Measurements from ENCODE around the gene ANKRD40CL. TPM values are rescaled to one million over a fixed set of nuclear protein-coding genes. Genes with fewer than 3 reads are reported as not detected.
"Not testable (repeated sequence)": the region's sequence is repeated elsewhere in the genome, so short reads cannot be mapped to it uniquely, and the experiment has no call there.

The ANKRD40CL gene
- total RNA-seq, 1 experiment from 2014 or later: not detected

DNA sequence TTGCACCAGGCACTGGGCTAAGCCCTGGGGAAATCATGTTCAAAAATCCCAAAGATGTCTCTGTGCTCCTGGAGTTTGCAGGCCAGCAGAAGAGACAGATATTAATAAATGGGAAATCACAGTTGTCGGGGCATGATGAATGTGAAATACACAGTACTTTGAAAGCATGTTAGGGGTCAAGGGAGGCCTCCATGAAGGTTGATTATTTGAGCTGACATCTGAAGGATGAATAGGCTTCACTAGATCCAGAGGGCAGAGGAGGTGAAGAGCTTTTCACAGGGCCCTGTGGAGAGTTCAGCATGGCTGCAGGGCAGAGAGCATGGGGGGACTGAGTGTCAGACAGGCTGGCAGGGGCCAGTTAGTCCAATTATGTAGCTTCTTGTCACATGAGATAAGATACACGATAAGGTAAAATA is 2.6 kb downstream of the ANKRD40CL start:
- no peak for DNase-seq (ENCODE audit: extremely low read depth, low read depth)

DNA sequence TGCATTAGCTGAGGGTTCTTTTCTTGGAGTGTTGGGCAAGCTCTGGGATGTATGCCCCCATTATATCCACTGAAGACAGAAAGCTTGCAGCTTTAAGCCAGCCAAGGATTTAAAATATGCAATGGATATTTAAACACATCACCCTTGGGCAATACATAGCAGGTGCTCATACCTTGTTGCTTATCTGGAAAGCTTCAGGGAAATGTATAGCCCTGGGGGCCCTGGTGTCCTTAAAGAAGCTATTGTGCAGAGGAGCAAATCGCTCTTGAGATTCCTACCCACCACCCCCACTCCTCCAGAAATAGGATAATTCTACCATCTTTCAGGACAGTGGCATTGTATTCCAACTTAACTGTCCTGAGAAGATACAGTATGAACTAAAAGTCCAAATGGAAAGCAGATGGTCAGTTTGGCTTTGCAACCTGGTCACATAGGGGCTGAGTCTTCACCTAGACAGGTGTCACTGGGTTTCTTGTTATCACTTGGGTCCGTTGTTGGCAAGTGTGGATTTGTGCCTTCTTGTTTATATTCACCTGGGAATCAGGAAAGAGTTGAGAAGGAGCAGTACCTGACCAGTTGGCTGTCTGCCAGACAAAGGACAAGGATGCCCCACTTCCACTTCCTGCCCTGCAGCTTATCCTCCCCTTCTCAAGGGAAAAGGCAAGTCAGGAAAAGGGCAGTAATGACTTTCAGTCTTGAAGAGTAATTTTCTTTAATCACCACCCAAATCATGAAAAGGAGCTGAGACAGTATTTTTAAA is 3.4 kb downstream of the ANKRD40CL start:
- DNase-seq (ENCODE audit: extremely low read depth, low read depth): no peak

DNA sequence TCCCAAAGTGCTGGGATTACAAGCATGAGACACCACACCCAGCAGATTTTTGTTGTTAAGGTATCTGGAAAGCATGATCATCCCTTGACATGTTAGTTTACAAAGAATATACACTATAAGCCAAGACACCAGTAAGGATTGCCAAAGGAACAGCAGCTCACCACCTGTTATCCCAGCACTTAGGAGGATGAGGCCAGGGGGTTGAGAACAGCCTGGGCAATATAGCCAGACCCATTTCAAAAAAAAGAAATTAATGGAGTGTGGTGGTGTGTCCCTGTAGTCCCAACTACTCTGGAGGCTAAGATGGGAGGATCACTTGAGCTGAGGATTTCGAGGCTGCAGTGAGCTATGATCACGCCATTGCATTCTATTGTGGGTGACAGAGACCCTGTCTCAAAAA is 5.1 kb downstream of the ANKRD40CL start:
- no peak for DNase-seq (ENCODE audit: extremely low read depth, low read depth)

DNA sequence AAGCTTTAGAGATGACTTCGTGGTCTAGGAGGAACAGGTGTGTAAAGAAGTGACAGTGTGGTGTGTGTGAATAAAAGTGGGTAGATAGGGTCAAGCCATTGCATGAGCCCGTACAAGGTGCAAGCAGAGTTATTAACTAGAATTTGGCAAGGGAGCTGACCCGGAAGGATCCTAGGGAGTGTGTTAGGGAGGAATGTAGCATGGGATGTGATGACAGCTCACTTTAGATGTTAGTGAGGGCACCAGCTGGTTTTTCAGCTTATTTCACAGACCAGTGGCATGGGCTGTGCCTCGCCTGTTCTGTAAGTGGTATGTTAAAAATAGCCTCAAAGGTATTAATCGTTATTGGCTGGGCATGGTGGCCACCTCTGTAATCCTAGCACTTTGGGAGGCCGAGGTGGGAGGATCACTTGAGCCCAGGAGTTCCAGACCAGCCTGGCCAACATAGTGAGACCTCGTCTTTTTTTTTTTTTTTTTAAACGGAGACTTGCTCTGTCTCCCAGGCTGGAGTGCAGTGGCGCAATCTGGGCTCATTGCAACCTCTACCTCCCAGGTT is 8.3 kb downstream of the ANKRD40CL start:
- no peak for DNase-seq (ENCODE audit: extremely low read depth, low read depth)

DNA sequence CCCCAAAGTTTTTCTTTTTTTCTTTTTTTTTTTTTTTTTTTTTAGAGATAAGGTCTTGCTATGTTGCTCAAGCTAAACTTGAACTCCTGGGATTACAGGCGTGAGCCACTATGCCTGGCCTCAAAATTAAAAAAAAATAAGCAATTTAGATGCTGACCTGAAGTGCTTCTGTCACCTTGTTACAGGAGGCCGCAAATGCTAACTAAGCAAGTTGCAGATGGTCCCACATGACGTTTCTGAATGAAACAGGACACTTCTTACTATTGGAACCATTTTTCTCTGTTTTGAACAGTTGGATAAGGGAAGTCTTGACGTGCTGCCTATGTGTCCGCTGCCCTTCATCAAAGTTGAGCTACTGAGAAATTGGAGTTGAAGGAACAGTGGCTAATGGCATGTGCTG is 8.8 kb downstream of the ANKRD40CL start:
- DNase-seq (ENCODE audit: extremely low read depth, low read depth): no peak

DNA sequence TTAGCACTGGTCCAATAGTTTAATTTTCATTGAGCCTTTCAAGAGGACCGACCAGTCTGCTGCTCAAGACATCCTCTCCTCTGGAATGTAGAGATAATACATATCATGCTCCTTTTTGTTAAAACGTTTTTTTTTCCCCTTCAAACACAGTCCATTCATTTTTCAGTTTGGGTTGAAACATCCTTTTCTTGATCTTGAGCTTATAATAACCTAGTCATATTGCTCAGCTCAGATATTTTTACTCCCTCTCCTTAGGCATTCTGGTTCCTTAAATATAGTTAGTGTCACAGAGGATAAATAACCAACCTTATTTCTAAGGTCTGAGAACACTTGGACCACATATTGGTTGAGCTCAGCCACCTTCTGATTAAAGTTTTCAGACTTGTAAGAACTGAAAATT is 12.8 kb downstream of the ANKRD40CL start:
- no peak for DNase-seq (ENCODE audit: extremely low read depth, low read depth)

DNA sequence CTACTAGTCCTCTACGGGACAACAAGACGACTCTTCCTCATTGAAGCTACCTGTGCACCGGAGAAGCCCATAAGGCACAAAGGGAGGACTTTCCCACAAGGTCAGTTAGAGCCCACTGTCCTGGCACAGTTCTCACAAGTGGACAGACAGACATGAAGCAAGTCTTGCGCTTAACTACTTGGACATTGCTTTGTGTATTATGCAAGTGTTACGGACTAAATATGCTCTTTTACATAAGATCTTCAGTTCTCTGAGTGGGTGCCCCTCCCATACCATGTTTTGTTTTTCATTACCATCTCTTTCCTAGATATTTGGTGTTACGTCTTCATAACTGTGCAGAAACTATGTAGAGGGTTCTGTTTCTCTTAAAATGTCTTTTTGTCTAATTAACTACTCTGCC is 18.1 kb downstream of the ANKRD40CL start:
- DNase-seq (ENCODE audit: extremely low read depth, low read depth): no peak

DNA sequence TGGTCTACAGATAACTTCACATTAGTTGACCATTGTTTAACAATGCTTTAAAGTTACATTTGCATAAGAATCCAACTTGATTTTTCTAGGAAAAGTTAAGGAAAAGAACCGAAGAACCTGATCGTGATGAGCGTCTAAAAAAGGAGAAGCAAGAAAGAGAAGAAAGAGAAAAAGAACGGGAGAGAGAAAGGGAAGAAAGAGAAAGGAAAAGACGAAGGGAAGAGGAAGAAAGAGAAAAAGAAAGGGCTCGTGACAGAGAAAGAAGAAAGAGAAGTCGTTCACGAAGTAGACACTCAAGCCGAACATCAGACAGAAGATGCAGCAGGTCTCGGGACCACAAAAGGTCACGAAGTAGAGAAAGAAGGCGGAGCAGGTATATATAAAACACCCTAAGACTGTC is 21.7 kb downstream of the ANKRD40CL start:
- DNase-seq (ENCODE audit: extremely low read depth, low read depth): no peak

DNA sequence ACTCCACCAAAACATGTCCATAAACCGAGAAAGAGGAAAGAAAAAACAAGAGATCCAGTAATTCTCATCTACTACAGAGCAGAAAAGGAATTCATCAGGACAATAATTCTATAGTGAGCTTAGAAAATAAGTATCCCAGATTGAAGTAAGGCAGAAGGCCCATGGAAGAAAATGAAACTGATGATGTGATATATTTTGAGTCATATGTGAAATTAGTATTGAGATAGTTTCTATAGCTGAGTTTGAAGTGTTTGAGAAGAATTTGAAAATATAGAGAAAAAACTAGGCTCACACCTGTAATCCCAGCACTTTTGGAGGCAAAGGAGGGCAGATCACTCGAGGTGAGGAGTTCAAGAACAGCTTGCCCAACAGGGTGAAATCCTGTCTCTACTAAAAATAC is 28.2 kb downstream of the ANKRD40CL start:
- no peak for DNase-seq (ENCODE audit: extremely low read depth, low read depth)

DNA sequence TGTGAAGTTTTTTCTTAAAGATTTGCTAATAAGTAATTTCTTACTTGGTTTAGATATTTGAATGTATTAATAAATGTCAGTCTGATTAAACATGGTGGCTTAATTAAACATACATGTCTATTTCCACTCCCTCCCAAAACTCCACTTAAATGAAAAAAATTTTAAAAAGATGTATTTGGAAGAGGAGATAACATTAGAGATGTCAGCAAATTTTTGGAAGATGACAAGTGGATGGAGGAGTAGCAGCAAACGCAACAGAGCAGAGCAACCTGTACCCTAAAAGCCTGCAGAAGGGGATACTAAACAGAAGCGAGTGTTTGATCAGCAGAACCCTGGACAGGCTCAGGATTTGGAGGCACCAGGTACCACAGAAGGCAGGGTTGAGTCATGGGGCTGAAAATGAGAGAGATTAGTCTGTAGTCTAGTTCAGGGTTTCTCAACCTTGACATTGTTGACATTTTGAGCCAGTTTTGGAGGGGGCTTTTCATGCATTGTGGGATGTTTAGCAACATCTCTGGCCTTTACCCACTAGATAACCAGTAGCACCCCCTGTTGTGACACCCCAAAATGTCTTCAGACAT is 30.1 kb downstream of the ANKRD40CL start:
- DNase-seq (ENCODE audit: extremely low read depth, low read depth): no peak

DNA sequence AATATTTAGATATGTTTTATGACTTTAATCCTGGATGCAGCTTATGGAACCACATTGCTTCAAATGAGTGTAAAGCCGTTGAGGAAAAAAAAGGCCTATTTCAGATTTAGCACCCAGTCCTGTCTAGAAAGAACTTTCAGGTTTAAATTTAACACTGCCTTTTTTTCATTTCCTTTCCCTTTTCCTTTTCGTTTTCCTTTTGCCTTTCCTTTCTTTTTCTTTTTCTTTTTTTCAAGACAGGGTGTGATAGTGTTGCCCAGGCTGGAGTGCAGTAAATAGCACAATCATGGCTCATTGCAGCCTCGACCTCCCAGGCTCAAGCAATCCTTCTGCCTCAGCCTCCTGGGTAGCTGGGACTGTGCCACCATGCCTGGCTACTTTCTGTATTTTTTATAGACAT is 32.0 kb downstream of the ANKRD40CL start:
- DNase-seq (ENCODE audit: extremely low read depth, low read depth): no peak

DNA sequence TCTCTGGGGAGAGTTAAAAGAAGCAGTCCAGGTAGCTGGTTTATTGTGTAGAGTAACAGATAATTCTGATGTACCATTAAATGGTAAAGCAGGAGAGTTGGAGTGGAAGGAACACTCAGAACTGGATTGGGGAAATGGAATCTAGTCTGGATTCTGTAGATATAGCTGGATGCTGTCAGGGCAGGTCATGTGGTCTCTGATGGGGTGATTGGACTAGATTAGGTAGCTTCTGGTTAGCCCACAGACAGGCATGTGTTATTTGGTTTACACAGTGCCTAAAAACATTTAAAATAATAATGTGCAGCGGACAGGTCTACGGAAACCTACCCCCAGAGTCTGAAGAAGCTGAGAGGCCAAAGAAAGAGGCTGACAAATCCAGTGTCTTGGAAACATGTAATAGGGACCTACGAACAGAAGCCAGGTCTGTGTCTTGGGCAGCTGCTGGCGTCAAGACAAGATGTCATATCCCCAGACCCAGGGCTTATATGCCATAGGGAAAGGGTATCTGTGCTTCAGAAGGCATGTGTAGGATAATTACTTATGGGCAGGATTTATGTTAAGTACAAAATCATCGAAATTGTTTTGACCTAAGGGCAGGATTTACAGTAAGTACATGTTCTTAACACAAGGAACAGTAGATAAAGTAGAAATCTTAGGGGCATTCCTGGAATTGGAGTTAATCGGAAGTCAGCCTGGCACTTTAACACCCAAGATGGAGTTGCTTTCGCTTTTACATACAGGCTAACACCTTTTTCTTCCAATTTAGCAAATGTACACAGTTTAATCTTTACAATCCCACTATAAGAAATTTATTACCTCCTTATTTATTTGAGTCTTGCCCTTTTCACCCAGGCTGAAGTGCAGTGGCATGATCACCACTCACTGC is 35.5 kb downstream of the ANKRD40CL start:
- DNase-seq (ENCODE audit: extremely low read depth, low read depth): no peak

DNA sequence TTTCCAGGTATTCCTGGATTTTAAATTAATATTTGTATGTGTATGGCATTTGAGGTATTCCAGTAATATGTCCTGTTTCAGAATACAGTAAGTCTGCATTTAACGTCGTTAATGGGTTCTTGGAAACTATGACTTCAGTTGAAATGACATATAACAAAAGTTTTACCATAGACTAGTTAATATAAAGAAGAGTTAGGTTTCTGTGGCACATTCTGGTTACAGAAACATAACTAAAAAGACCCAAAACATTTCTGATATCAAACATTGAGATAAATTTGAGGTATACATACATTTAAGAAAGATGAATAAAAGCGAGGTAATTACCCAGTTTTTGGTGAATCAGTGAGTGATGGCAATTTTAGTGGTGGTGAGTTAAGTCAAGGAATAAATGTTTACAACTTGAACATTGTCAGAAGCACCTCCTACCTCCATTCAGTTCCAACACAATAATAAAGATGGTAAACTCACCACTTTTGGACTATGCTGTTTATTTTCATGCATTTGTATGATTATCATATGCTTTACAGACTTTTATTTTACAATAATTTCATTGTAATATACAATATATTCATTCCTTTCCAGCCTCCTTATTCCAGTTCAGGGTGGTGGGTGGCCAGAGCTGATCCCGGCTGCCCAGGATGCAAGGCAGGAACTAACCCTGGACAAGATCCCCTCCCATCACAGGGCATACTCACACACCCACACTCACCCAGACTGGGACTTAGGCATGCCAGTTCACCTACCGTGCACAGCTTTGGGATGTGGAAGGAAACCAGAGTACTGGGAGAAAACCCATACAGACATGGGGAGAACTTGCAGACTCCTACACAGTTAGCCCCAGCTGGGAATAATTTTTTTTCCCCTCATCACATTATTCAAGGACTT is 38.2 kb downstream of the ANKRD40CL start:
- DNase-seq (ENCODE audit: extremely low read depth, low read depth): no peak

DNA sequence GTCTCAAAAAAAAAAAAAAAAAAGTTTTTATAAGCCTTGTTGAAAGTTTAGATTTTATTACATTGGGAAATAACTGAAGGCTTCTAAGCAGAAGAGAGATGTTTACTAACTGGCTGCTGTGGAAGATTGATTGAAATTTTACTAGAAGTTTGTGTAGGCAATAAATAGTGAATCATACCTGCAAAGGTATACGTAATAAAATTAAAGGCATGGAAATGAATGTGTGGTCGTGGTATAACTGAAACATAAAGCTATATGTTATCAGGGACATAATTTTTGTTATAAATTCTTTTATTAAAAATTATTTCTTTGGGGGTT is 39.2 kb downstream of the ANKRD40CL start:
- DNase-seq (ENCODE audit: extremely low read depth, low read depth): no peak

DNA sequence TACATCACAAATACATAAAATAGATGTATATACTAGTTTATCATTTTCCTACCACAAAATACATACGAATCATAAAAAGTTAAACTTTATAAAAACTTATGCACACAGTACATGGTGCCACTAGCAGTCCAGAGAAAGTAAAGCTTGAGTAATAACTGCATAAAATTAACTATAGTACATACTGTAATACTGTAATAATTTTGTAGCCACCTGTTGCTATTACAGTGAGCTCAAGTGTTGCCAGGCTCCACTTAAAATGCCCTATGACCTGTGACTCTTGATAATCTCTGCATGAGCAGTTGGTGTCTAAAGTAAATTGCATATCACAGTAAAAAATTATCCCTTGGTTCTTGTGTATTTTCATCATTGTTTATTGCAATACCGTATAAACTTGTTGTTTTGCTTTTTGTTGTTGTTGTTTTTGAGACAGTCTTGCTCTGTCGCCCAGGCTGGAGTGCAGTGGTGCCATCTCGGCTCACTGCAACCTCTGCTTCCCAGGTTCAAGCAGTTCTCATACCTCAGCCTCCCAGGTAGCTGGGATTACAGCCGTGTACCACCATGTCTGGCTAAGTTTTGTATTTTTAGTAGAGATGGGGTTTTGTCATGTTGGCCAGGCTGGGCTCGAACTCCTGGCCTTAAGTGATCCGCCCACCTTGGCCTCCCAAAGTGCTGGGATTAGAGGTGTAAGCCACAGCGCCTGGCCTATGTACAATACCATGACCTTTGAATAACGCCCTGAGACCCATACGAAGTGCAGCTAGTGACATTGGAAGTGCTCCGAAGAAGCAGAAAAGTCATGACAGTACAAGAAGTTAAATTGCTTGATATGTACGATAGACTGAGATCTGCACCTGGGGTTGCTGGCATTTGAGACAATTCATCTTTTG is 41.3 kb downstream of the ANKRD40CL start:
- DNase-seq (ENCODE audit: extremely low read depth, low read depth): no peak

DNA sequence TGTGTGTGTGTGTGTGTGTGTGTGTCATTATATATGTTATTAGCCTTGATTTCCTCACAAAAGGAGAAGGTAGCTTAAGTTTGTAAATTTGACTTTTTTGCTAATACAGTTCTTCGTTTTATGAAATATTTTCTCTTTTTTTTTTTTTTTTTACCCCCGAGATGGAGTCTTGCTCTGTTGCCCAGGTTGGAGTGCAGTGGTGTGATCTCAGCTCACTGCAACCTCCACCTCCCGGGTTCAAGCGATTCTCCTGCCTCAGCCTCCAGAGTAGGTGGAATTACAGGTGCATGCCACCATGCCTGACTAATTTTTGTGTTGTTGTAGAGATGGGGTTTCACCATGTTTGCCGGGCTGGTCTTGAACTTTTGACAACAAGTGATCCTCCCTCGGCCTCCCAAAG is 42.7 kb downstream of the ANKRD40CL start:
- not testable (repeated sequence) for DNase-seq (ENCODE audit: extremely low read depth, low read depth)

DNA sequence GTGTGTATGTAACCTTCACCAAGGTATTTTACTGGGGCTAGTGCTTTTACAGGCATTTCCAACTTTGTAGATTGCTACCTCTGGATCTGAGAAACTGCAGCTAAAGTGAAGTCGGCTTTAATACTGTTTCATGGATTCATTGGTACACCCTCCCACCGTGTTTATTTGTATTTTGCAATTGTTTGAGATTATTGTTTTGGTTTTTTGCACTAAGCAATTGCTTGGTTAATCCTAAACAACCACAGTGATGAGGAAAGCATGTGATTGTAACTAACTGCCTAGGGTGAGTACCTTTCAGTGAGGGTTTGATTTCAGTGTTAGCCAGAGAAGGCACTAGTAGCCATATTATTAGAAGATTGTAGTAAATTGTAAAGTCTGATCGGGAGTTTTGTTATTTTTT is 44.6 kb downstream of the ANKRD40CL start:
- no peak for DNase-seq (ENCODE audit: extremely low read depth, low read depth)

DNA sequence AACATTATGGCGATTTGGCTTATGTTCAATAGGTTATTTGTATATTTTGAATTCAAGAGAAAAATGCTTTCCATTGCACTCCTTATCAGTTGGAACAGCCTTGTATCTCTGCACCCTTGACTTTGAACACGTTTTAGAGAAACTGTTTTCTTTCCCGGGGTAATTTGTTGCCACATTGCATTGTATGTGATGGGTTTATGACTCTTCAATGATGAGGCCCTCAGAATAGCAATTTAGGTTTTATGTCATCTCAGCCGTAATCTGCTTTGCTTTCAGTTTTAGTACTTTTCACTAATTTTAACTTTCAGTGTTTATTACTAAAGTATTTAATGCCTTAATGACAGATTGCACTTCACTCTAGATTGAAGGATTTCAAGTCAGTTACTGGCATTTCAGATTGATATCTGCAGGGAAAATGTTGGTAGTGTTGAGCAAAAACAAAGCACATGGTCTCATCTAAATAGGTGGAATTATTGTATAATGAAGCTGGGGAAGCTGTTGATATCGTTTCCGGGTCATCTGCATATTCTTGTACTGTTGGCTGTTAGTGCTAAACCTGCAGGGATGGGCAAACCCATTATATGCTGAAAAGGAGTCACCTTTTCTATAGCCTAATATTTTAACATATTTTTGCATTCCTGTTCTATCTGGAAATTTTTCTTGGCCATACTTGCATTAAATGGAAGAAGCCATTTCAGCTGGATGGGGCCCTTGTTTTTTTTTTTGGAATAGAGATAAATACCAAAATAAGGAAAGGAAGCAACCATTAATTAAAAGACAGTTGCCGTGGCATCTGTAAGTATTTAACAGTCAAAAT is 45.9 kb downstream of the ANKRD40CL start:
- no peak for DNase-seq (ENCODE audit: extremely low read depth, low read depth)

Data from NCI-H460 (cell line).